GM23338 (cell line): ENCODE results near the gene EDA2R. TPM values are rescaled to one million over a fixed set of nuclear protein-coding genes. Genes with fewer than 3 reads are reported as not detected.

Experiments
- CTCF ChIP-seq, 2 experiments: fragments of 200-600 bp in 1 of 2; sonication (generic) in 1 of 2; conservative IDR thresholded peaks; 2 replicates each; pipeline versions ENCODE4 v1.5.1 to v1.6.1; 2016 to 2017; ENCODE audit warnings: antibody characterized with exemption in 2 of 2, low read depth in 2 of 2, mild to moderate bottlenecking in 2 of 2, moderate library complexity in 1 of 2
- ETS1 ChIP-seq: IDR thresholded peaks from 2 replicates; pipeline ENCODE4 v1.6.1; 2016; ENCODE audit warnings: antibody characterized with exemption
- EZH2 ChIP-seq: fragments of 200-600 bp; sonication (generic); IDR thresholded peaks from one replicate; pipeline ENCODE4 v1.8.0; 2017; ENCODE audit warnings: antibody characterized with exemption, mild to moderate bottlenecking, low read depth; ENCODE audit not compliant: unreplicated experiment
- EZH2phosphoT487 ChIP-seq: fragments of 200-600 bp; sonication (generic); IDR thresholded peaks from one replicate; pipeline ENCODE4 v1.8.1; 2018; ENCODE audit warnings: antibody characterized with exemption; ENCODE audit not compliant: unreplicated experiment
- POLR2AphosphoS5 ChIP-seq: IDR thresholded peaks from 2 replicates; pipeline ENCODE4 v1.6.1; 2016; ENCODE audit warnings: antibody characterized with exemption, low read depth
- REST ChIP-seq: IDR thresholded peaks from one replicate; pipeline ENCODE4 v1.6.1; 2018; ENCODE audit warnings: antibody characterized with exemption; ENCODE audit not compliant: unreplicated experiment
- STAT1 ChIP-seq: IDR thresholded peaks from one replicate; pipeline ENCODE4 v1.6.1; 2016; ENCODE audit warnings: antibody characterized with exemption; ENCODE audit not compliant: unreplicated experiment
- ZNF462 ChIP-seq: fragments of 250-450 bp; sonication (Bioruptor Pico); IDR thresholded peaks from 2 replicates; pipeline ENCODE4 v1.5.0; 2020; ENCODE audit warnings: mild to moderate bottlenecking, moderate library complexity
- polyA plus RNA-seq: library from polyadenylated mRNA; unstranded; fragments of >200 nt; fragmentation: Nextera tagmentation; extraction: Ambion mirVana; gene quantifications from 2 replicates; pipeline ENCODE4 v1.2.1, GENCODE V29; 2016
- total RNA-seq: library from RNA; depleted of rRNA; stranded (reverse); fragments of >200 nt; shearing (Covaris generic); gene quantifications from 2 replicates; pipeline ENCODE4 v1.2.3, GENCODE V29; 2014

Gene EDA2R
- total and polyA plus RNA-seq, 2 experiments from 2014 or later: 6.0 to 9.6 TPM

GRCh38 chrX:66676990-66677389 is 38.1 kb upstream of the EDA2R start (continued):
- TF ChIP-seq ZNF462 (CRISPR knock-in tag): no peak
- no peak for TF ChIP-seq EZH2phosphoT487
- no peak for TF ChIP-seq STAT1
- TF ChIP-seq CTCF (conservative IDR thresholded peaks at IDR 0.05; ENCODE audit: low read depth in 2 of 2): no peak
- no peak for TF ChIP-seq ETS1
- no peak for TF ChIP-seq REST
- no peak for TF ChIP-seq EZH2
- TF ChIP-seq POLR2AphosphoS5: no peak
